ENCODE data around the gene PARP4.
"Not testable (repeated sequence)": the region's sequence is repeated elsewhere in the genome, so short reads cannot be mapped to it uniquely, and the experiment has no call there.

- TF ChIP-seq, protein P1, sequence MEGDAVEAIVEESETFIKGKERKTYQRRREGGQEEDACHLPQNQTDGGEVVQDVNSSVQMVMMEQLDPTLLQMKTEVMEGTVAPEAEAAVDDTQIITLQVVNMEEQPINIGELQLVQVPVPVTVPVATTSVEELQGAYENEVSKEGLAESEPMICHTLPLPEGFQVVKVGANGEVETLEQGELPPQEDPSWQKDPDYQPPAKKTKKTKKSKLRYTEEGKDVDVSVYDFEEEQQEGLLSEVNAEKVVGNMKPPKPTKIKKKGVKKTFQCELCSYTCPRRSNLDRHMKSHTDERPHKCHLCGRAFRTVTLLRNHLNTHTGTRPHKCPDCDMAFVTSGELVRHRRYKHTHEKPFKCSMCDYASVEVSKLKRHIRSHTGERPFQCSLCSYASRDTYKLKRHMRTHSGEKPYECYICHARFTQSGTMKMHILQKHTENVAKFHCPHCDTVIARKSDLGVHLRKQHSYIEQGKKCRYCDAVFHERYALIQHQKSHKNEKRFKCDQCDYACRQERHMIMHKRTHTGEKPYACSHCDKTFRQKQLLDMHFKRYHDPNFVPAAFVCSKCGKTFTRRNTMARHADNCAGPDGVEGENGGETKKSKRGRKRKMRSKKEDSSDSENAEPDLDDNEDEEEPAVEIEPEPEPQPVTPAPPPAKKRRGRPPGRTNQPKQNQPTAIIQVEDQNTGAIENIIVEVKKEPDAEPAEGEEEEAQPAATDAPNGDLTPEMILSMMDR (conservative IDR thresholded peaks at IDR 0.05 in 1 of 2, IDR thresholded peaks at IDR 0.05 in 1 of 2; ENCODE audit: low read depth in 1 of 2, low read length in 2 of 2) = not testable (repeated sequence)
- not testable (repeated sequence) for TF ChIP-seq EZH2 (IDR thresholded peaks at IDR 0.05; ENCODE audit: low read length, missing control alignments)
Measured at GRCh38 chr13:24488092-24488491, 24.5 kb downstream of the PARP4 start.

Measured in fibroblast of lung (primary cell).